ENCODE results near the gene ARF3.

The ARF3 gene

DNA sequence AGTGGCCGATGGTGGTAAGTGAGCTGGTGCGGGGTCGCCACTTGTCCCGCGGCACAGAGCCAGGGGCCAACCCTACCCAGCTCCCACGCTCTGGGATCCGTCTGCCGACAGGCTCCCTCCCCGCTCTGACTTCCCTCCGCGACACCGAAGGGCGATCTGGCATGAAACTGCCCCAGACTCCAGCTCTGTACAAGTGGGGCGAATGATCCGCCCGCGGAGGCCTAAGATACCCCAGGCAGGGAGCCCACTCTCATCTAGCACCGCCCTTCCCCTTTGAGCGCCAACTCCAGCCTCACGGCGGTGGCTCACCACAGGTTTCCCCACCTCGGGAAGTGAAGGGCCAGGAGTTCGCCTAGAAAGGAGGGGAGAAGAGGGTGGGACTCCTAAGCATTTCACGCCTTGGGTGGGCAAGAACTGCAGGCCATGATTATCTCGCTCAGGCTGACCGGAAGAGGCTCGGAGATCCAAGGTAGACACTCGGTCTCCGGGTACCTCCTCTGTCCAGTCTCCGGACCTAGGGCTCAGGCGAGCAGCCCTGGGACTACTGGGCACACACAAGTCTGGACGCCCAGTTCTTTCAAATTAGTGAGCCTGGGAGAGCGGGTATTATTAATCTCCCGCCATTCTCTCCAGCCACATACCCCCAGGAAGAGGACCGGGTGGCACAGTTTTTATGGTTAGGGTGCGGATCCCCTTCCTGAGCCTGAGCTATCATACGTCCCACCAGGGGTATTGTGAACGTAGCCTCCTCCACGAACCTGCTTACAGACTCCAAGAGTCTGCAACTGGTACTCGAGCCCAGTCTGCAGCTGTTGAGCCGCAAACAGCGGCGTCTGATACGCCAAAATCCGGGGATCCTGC, 21.7 kb upstream of the ARF3 start:
- H3K27ac ChIP-seq, result no peak overlapping the region
- no peak for TF ChIP-seq FOXP2 (optimal IDR thresholded peaks at IDR 0.05; ENCODE audit: control extremely low read depth, extremely low read length, insufficient read depth)
- peak; percentile 18 for TF ChIP-seq EZH2 (IDR thresholded peaks at IDR 0.05)
- H3K9ac ChIP-seq (ENCODE audit: insufficient read length), result no peak overlapping the region
- H3K36me3 ChIP-seq (ENCODE audit: insufficient read depth, low read length), result no peaks in the 10 kb centered on the region
- peak overlapping the region; percentile 72 for H3K4me3 ChIP-seq
- H3K9me3 ChIP-seq (ENCODE audit: low read depth, low read length), result no peaks in the 10 kb centered on the region
- DNase-seq (ENCODE audit: low read depth, low spot score), result no peak

DNA sequence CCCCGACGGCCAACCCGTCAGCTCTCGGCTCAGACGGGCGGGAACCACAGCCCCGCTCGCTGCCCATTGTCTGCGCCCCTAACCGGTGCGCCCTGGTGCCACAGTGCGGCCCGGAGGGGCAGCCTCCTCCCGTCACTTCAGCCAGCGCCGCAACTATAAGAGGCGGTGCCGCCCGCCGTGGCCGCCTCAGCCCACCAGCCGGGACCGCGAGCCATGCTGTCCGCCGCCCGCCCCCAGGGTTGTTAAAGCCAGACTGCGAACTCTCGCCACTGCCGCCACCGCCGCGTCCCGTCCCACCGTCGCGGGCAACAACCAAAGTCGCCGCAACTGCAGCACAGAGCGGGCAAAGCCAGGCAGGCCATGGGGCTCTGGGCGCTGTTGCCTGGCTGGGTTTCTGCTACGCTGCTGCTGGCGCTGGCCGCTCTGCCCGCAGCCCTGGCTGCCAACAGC, 21.0 kb upstream of the ARF3 start, which contains the start of gene WNT1:
Gene WNT1 (plus strand): TSS at position 32 of the 450 bp plus-strand sequence. CDS start 329 bp downstream, at position 361.
- Histone ChIP-seq H3K4me3 (peak within 1 kb of the TSS; percentile 51), H3K36me3 (ENCODE audit: insufficient read depth, low read length) (no peaks in the 10 kb centered on the region), H3K9me3 (ENCODE audit: low read depth, low read length) (no peaks in the 10 kb centered on the region), H3K27ac (no peak within 1 kb of the TSS), H3K9ac (ENCODE audit: insufficient read length) (no peak within 1 kb of the TSS)
- DNase-seq (ENCODE audit: low read depth, low spot score), result no peak
- TF ChIP-seq EZH2 (IDR thresholded peaks at IDR 0.05) (peak; percentile 70), FOXP2 (optimal IDR thresholded peaks at IDR 0.05; ENCODE audit: control extremely low read depth, extremely low read length, insufficient read depth) (no peak)

DNA sequence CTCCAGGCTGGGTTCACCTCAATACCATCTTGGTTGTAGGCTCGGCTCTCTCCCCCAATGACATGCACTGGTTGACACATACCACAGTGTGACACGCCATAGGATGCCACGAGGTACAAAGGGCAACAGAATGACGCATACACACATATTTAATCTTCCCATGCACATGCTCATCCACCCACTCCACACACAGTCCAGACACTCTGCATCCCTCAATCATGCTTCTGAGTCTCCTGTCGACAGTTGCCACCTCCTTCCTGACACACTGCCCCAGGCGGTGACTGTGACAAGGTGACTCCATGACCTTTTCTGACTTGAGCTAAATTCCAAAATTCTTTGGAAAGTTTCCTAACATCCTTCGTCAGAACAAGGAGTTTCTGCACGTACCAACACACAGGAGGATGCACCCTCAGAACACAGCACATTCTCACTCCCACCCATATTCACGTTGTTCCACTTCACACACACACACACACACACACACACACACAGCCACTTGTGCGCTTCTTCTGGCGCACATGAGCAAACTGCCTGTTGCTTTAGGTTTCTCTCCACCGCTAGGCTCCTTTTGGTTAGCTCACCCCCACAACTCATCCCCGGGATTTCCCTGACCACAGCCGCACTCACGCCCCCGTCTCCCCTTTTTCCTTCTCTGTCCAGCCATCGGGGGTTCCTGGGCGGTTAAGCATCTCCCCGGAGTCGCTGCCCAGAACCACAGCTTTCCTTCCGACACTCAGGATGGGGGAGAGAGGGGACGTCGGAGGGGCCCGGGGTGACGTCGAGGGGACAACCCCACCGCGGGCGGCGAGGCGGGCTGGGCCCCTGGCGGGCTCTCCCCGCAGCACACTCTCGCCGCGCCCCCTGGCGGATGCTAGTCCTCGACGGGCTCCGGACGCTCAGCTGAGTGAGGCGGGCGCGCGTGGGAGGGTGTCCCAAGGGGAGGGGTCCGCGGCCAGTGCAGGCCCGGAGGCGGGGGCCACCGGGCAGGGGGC, 20.3 kb upstream of the ARF3 start:
- Histone ChIP-seq H3K27ac (no peak overlapping the region), H3K9ac (ENCODE audit: insufficient read length) (no peak overlapping the region), H3K36me3 (ENCODE audit: insufficient read depth, low read length) (no peaks in the 10 kb centered on the region), H3K4me3 (peak overlapping the region; percentile 51), H3K9me3 (ENCODE audit: low read depth, low read length) (no peaks in the 10 kb centered on the region)
- TF ChIP-seq FOXP2 (optimal IDR thresholded peaks at IDR 0.05; ENCODE audit: control extremely low read depth, extremely low read length, insufficient read depth) (no peak), POLR2AphosphoS5 (IDR thresholded peaks at IDR 0.05; ENCODE audit: borderline replicate concordance, low read depth, low read length) (no peak), EZH2 (IDR thresholded peaks at IDR 0.05) (no peak)
- no peak for DNase-seq (ENCODE audit: low read depth, low spot score)

- Histone ChIP-seq H3K4me3 (no peak overlapping the region), H3K9ac (ENCODE audit: insufficient read length) (no peak overlapping the region), H3K9me3 (ENCODE audit: low read depth, low read length) (no peaks in the 10 kb centered on the region), H3K36me3 (ENCODE audit: insufficient read depth, low read length) (no peaks in the 10 kb centered on the region), H3K27ac (no peak overlapping the region)
- DNase-seq (ENCODE audit: low read depth, low spot score), result no peak
- no peak for TF ChIP-seq EZH2 (IDR thresholded peaks at IDR 0.05)
- TF ChIP-seq FOXP2 (optimal IDR thresholded peaks at IDR 0.05; ENCODE audit: control extremely low read depth, extremely low read length, insufficient read depth), result no peak
- TF ChIP-seq POLR2AphosphoS5 (IDR thresholded peaks at IDR 0.05; ENCODE audit: borderline replicate concordance, low read depth, low read length), result no peak
Measured at GRCh38 chr12:48973941-48974673, 16.8 kb upstream of the ARF3 start.

GRCh38 chr12:48973531-48973930, 16.2 kb upstream of the ARF3 start:
- Histone ChIP-seq H3K27ac (no peak overlapping the region), H3K36me3 (ENCODE audit: insufficient read depth, low read length) (no peaks in the 10 kb centered on the region), H3K9me3 (ENCODE audit: low read depth, low read length) (no peaks in the 10 kb centered on the region), H3K4me3 (no peak overlapping the region), H3K9ac (ENCODE audit: insufficient read length) (no peak overlapping the region)
- TF ChIP-seq EZH2 (IDR thresholded peaks at IDR 0.05) (no peak), POLR2AphosphoS5 (IDR thresholded peaks at IDR 0.05; ENCODE audit: borderline replicate concordance, low read depth, low read length) (no peak), FOXP2 (optimal IDR thresholded peaks at IDR 0.05; ENCODE audit: control extremely low read depth, extremely low read length, insufficient read depth) (no peak)
- no peak for DNase-seq (ENCODE audit: low read depth, low spot score)

DNA sequence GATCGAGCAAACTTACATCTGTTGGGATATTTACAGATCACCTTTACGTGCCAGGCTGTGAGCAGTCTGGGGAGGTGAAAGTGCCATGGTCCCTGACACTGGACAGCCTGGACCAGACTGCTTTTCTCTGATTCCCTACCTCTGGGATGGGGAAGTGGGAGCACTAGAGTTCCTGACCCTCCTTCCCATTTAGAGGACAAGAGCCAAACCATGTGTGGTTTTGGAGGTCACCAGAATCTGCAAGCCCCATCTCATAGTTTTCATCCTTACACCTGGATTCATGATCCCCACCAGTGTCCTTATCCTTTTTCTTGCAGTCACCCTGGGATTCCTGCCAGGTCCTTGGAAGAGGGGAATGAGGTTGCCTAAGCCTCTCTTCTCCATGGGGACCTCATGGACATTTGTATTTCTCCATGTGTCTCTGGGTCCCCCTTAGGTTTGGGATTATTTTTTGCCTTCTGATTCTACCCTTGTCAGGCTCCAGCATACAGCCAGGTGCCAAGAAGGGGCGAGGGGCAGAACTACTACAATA, 15.7 kb upstream of the ARF3 start:
- TF ChIP-seq FOXP2 (optimal IDR thresholded peaks at IDR 0.05; ENCODE audit: control extremely low read depth, extremely low read length, insufficient read depth) (no peak), POLR2AphosphoS5 (IDR thresholded peaks at IDR 0.05; ENCODE audit: borderline replicate concordance, low read depth, low read length) (no peak), EZH2 (IDR thresholded peaks at IDR 0.05) (no peak)
- DNase-seq (ENCODE audit: low read depth, low spot score), result no peak
- Histone ChIP-seq H3K4me3 (no peak overlapping the region), H3K9me3 (ENCODE audit: low read depth, low read length) (no peaks in the 10 kb centered on the region), H3K36me3 (ENCODE audit: insufficient read depth, low read length) (no peaks in the 10 kb centered on the region), H3K9ac (ENCODE audit: insufficient read length) (no peak overlapping the region), H3K27ac (no peak overlapping the region)

- DNase-seq (ENCODE audit: low read depth, low spot score), result no peak
- TF ChIP-seq EZH2 (IDR thresholded peaks at IDR 0.05) (no peak), FOXP2 (optimal IDR thresholded peaks at IDR 0.05; ENCODE audit: control extremely low read depth, extremely low read length, insufficient read depth) (no peak), POLR2AphosphoS5 (IDR thresholded peaks at IDR 0.05; ENCODE audit: borderline replicate concordance, low read depth, low read length) (no peak)
- no peak overlapping the region for H3K9ac ChIP-seq (ENCODE audit: insufficient read length)
- H3K36me3 ChIP-seq (ENCODE audit: insufficient read depth, low read length), result no peaks in the 10 kb centered on the region
- H3K9me3 ChIP-seq (ENCODE audit: low read depth, low read length), result no peaks in the 10 kb centered on the region
- peak overlapping the region; percentile 91 for H3K4me3 ChIP-seq
- H3K27ac ChIP-seq, result no peak overlapping the region
Measured at GRCh38 chr12:48972213-48972951, 15.1 kb upstream of the ARF3 start.

Data from SK-N-MC (cell line).